NCI-H446 treated with DMSO at 0.1 percent for 48 hours (cell line): ENCODE measurements around the gene LTBP2.

ENCODE experiments used
- DNase-seq: peaks from one replicate; lab custom pipeline; 2025; lab: John Stamatoyannopoulos, UW

The LTBP2 gene

GRCh38 chr14:74507085-74507484, 105.0 kb downstream of the LTBP2 start:
- DNase-seq, result no peak

DNA sequence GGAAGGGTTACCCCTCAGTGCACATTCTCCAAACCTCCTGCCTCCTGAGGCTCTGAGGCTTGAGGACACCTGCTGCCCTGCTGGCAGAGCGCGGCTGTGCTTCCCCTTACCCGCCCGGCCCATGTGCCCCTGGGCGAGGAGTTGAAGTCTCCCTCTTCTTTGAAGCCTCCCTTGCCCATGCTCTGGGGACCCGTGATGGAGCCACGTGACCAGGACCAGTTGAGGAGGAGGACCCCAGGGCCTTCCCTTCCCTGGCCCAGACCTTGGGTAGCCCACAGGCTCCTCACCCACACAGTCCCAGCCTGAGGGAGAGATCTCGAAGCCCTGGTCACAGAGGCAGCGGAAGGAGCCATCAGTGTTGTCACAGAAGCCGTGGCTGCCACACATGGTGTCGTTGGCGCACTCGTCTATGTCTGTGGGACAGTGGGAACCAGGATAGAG, 105.6 kb downstream of the LTBP2 start:
- no peak for DNase-seq

- DNase-seq, result no peak
Measured at GRCh38 chr14:74505831-74506230, 106.2 kb downstream of the LTBP2 start.

DNA sequence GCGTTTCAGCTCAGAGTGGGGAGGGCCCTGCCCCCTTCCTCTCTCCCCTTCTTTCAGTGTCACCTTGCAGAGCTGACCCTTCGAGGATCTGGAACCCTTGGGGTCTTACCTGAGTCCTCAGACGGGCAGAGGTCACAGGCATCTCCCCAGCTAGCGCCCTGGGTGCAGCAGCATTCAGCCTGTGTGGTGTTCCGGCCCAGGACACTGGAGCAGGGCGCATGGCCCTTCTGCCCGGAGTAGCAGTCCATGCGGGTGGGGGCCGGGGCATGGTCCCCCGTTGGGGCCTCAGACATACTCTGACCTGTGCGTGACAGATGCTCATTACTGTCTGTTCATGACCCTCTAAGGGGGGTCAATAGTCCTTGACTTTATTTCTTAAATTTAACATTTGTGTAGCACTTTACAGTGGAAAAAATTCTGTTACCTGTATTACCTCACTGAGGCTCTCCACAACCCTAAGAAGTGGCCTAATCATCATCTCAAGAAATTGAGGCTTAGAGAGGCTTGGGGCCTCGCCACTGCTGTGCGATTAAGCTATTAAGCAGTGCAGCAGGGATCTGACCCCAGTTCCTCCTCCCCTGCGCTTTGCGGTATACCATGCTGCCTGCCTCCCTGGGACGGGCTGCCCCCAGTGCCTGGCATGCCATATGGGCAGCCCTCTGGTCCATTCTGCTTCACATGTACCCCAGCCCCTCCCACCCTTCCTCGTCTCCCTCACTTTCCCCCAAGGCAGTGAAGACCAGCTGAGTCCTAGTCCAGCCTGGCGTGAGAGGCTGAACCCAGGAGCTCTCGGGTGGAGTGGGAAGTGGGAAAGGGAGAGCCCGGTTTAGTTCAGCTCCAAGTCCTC, 106.9 kb downstream of the LTBP2 start:
- DNase-seq, result no peak

- DNase-seq, result no peak
Measured at GRCh38 chr14:74504412-74504811, 107.6 kb downstream of the LTBP2 start.

DNA sequence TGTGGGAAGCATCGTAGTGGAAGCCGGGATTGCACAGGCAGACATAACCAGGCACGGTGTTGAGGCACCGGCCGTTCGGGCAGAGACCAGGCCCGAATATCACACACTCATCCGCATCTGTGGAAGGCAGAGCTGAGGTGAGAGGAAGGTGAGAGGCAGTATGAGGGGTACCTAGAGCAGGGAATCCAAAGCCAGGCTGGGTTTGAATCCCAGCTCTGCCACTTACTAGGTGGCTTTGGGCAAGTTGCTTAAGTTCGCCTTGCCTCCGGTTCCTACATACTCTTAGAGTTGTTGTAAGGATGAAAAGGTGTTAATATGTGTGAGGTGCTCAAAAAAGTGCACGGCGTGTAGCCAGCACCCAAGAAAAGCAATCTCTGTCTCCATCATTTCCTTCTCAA, 108.1 kb downstream of the LTBP2 start:
- no peak for DNase-seq

- DNase-seq, result no peak
Measured at GRCh38 chr14:74503291-74503937, 108.6 kb downstream of the LTBP2 start.

DNA sequence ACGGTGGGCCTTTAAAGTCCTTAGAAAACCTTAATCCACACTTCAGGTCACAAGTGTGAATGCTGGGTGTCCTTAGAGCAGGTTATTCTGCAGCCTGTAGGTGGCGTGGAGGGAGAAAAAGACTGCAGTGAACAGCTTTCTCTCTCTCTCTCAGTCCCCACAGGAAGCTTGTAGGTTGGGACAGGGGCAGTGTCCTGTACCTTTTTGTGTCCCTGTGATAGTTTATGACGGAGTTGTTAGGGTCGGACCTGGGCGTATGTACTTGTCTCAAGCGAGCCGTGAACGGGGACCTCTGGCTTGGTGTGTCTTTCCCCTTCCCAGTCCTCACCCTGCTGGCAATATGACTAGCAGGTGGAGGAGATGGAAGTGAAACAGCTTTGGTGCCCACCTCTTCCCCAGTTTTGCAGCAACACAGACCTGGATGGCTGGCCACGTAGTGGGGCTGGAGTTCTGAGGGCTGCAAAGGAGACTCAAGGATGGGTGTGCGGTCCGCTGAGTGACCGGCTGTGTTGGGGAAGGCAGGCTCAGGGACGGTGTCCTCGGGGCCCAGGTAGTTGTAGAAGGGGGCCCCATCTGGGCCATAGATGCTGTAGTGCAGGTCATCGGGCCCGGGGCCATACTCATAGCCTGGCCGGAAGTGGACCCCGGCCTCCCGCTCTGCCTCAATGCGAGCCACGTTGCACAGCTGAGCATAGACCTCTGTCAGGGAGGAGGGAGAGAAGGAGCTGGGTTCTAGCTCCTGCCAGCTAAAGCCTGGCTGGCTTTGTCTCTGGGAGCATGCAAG, 109.6 kb downstream of the LTBP2 start:
- DNase-seq, result no peak

- no peak for DNase-seq
Measured at GRCh38 chr14:74501691-74502090, 110.3 kb downstream of the LTBP2 start.

- DNase-seq, result peak; percentile 29
Measured at GRCh38 chr14:74501135-74501614, 110.9 kb downstream of the LTBP2 start.

- no peak for DNase-seq
Measured at GRCh38 chr14:74500417-74501134, 111.5 kb downstream of the LTBP2 start.

- no peak for DNase-seq
Measured at GRCh38 chr14:74495356-74495755, 116.7 kb downstream of the LTBP2 start.

GRCh38 chr14:74493343-74494261, 118.4 kb downstream of the LTBP2 start, which contains the start of gene ISCA2:
TSS of gene ISCA2 (plus strand) at chr14:74493765. CDS start at chr14:74493775, 10 bp downstream.
- peak; percentile 99 for DNase-seq

GRCh38 chr14:74492776-74493342, 119.2 kb downstream of the LTBP2 start, which contains the start of gene NPC2:
TSS of gene NPC2 (minus strand) at chr14:74493305. CDS start at chr14:74493274, 31 bp downstream.
- no peak for DNase-seq

- DNase-seq, result no peak
Measured at GRCh38 chr14:74491956-74492775, 119.9 kb downstream of the LTBP2 start.

DNA sequence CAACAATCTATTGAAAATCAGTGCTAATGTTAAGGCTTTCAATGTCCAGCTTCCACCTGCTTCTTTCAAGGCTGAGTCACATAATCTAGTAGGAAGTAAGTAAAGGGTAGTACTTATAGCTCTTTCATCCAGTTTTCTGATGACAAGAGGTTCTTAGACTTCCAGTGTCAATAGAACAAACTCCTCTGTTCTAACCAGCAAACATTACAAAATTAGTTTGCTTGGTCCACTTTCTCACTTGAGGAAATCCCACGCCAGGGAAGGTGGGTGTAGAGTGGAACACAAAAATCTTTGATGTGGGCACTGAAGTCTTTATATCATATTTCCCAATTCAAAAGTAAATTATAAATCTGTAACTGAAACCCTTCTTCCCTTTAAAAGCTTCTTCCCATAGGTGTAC, 121.6 kb downstream of the LTBP2 start:
- DNase-seq, result no peak

DNA sequence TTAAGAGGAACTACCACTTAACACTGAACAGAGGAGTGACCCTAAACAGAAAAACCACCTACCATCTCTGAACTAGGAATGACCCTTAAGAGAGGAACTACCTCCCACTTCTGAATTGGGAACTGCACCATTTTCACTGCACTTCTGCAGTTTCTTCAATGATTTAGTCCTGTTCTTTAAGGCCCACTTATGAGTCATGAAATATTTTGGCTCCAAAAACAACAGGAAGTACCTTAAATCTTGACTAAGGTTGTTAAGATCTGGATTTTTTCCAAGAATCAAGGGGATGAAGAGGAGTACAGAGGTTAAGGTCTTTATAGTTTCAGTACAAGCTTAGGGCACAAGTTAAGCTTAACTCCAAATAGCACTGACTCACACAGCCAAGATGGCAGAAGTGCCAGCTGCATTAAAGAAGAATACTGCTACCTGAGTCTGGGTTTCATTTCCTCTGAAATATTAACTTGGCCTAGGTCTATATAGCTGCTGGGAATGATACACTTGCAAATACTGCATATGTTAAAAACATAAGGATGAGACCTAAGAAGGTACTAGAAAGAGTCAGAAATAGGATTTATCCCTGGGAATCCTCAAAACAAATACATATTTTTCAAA, 123.1 kb downstream of the LTBP2 start:
- no peak for DNase-seq

DNA sequence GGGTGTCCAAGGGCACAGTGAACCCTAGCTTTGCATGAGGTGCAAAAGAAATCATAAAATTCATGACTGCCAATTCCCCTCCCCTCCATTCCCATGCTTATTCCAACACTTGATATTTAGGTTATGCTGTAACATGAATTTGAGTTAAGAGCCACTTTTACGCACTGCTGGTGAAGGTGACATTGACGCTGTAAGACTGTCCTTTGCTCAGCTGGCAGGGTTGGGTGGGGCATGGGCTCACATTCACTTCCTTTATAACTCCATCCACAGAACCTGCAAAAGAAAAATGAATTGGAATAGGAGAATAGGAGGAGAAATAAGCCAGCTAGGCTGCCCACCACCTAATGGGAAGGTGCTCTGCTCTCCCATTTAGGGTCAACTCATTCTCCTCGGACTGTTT, 125.9 kb downstream of the LTBP2 start:
- no peak for DNase-seq

- no peak for DNase-seq
Measured at GRCh38 chr14:74483321-74483720, 128.7 kb downstream of the LTBP2 start.
